HepG2 (cell line): ENCODE data around the gene DCST2. TPM values are rescaled to one million over a fixed set of nuclear protein-coding genes. Genes with fewer than 3 reads are reported as not detected.

Experiments
- EP300 ChIP-seq, 3 experiments: sonication (generic) in 1 of 3; formaldehyde crosslinking in 1 of 3; IDR thresholded peaks; 2 replicates each; pipeline versions ENCODE4 v1.5.1 to v1.6.1; 2011 to 2020; ENCODE audit warnings: low read depth in 2 of 3, low read length in 2 of 3, borderline replicate concordance in 1 of 3, improper control_type of control experiment in 1 of 3, mild to moderate bottlenecking in 1 of 3, missing genetic modification reagents in 1 of 3, moderate library complexity in 1 of 3
- HNRNPK ChIP-seq: fragments of 200-400 bp; formaldehyde crosslinking; IDR thresholded peaks from 2 replicates; pipeline ENCODE4 v1.6.1; 2018; ENCODE audit warnings: low read length, low read depth, moderate library complexity, mild to moderate bottlenecking; ENCODE audit not compliant: poor library complexity, severe bottlenecking
- HOXA7 ChIP-seq: sonication (generic); formaldehyde crosslinking; IDR thresholded peaks from 2 replicates; pipeline ENCODE4 v1.8.1; 2022; ENCODE audit warnings: mild to moderate bottlenecking, missing genetic modification reagents, moderate library complexity
- KMT2A ChIP-seq: sonication (generic); formaldehyde crosslinking; IDR thresholded peaks from 2 replicates; pipeline ENCODE4 v1.4.0; 2020; ENCODE audit warnings: missing genetic modification reagents
- NR1H2 ChIP-seq: sonication (generic); formaldehyde crosslinking; IDR thresholded peaks from 2 replicates; pipeline ENCODE4 v1.8.1; 2022; ENCODE audit warnings: low read depth, missing genetic modification reagents, borderline replicate concordance
- RAD21 ChIP-seq: fragments of 450-650 bp; formaldehyde crosslinking; IDR thresholded peaks from 2 replicates; pipeline ENCODE4 v1.5.0; 2020; ENCODE audit warnings: mild to moderate bottlenecking
- SMAD3 ChIP-seq: sonication (generic); formaldehyde crosslinking; IDR thresholded peaks from 2 replicates; pipeline ENCODE4 v1.4.0; 2020; ENCODE audit warnings: missing genetic modification reagents
- SUZ12 ChIP-seq: fragments of 150-350 bp; IDR thresholded peaks from 2 replicates; pipeline ENCODE4 v1.6.1; 2014; ENCODE audit warnings: low read depth, low read length
- ZEB1 ChIP-seq: IDR thresholded peaks from 2 replicates; pipeline ENCODE4 v1.6.1; 2012; ENCODE audit warnings: mild to moderate bottlenecking, low read depth, inconsistent platforms; ENCODE audit not compliant: insufficient replicate concordance
- ZNF556 ChIP-seq: sonication (generic); formaldehyde crosslinking; IDR thresholded peaks from 2 replicates; pipeline ENCODE4 v1.4.0; 2020; ENCODE audit warnings: mild to moderate bottlenecking, missing genetic modification reagents, borderline replicate concordance
- ZNF605 ChIP-seq: sonication (generic); formaldehyde crosslinking; IDR thresholded peaks from 2 replicates; pipeline ENCODE4 v1.8.0; 2022; ENCODE audit warnings: mild to moderate bottlenecking, missing genetic modification reagents
- ZNF660 ChIP-seq: sonication (generic); formaldehyde crosslinking; IDR thresholded peaks from 2 replicates; pipeline ENCODE4 v1.5.1; 2020; ENCODE audit warnings: mild to moderate bottlenecking, low read depth, missing genetic modification reagents, borderline replicate concordance
- ZSCAN30 ChIP-seq: sonication (generic); formaldehyde crosslinking; IDR thresholded peaks from 2 replicates; pipeline ENCODE4 v1.5.0; 2020; ENCODE audit warnings: mild to moderate bottlenecking, missing genetic modification reagents
- polyA plus RNA-seq, 8 experiments: library from polyadenylated mRNA; depleted of rRNA in 3 of 8; stranded (reverse) in 7 of 8; unstranded in 1 of 8; fragments of >200 nt; fragmentation: Illumina TruSeq in 4 of 8; extraction: Trizol in 4 of 8; gene quantifications; 2 replicates each; pipeline versions ENCODE4 v1.2.1 to v1.2.3, GENCODE V29; 2011 to 2016; ENCODE audit warnings: low read depth in 4 of 8, missing spikeins in 1 of 8, mixed read lengths in 1 of 8; ENCODE audit not compliant: insufficient read depth in 1 of 8
- total RNA-seq, 5 experiments: library from RNA; depleted of rRNA; stranded (reverse); fragments of >200 nt; fragmentation: Illumina TruSeq; extraction: Trizol; gene quantifications; 2 replicates each; pipeline ENCODE4 v1.2.3, GENCODE V29; 2016; ENCODE audit warnings: low read depth in 1 of 5
- TF ChIP-seq, protein P1 (sequence below): sonication (generic); formaldehyde crosslinking; IDR thresholded peaks from 2 replicates; pipeline ENCODE4 v1.5.0; 2020; ENCODE audit warnings: missing genetic modification reagents, mild to moderate bottlenecking, borderline replicate concordance
- TF ChIP-seq, protein P2 (sequence below): sonication (generic); formaldehyde crosslinking; IDR thresholded peaks from 2 replicates; pipeline ENCODE4 v1.8.0; 2022; ENCODE audit warnings: missing genetic modification reagents, mild to moderate bottlenecking, borderline replicate concordance
- TF ChIP-seq, protein P3 (sequence below): sonication (generic); formaldehyde crosslinking; IDR thresholded peaks from 2 replicates; pipeline ENCODE4 v1.5.0; 2020; ENCODE audit warnings: mild to moderate bottlenecking, missing genetic modification reagents, borderline replicate concordance
- TF ChIP-seq, protein P4 (sequence below): sonication (generic); formaldehyde crosslinking; conservative IDR thresholded peaks from 2 replicates; pipeline ENCODE4 v1.8.0; 2022; ENCODE audit warnings: mild to moderate bottlenecking, moderate library complexity, missing genetic modification reagents

The DCST2 gene
- total and polyA plus RNA-seq, 2 of the 13 experiments (the other 11 are each of a cell fraction or from before 2014, with no cell fraction given): 0.74 TPM; not detected in 1

DNA sequence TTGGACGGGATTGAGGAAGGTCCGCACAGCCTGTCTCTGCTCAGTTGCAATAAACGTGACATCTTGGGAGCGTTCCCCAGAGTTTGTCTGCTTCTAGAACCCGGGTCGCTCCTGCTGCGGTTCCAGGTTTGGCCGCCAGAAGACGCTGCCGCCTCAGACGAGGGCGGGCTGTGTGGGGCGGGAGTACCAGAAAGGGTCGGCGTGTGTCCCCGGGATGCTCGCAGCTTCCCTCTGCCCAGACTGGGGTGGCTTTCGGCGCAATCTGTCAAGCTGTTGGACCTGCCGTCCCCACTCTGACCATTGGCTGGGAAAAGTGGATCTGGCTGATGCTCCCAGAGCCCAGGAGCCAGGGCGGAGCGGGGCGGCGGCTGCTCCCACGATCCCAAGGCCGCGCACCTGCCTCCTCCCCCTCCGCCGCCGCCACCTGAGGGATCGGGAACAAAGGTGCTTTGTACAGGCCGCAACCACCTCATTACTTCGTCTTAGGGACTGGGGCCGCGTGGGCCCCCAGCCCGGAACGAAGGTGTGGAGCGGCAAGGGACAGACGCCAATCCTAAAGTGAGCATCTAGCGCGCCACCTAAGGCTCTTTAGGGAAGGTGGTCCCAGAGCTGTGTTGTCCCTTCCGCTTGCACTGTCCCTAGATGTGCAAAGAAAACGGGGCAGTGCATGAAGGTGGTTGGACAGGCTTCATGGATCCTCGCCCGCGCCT, 29.3 kb upstream of the DCST2 start (continued):
- peak in 1 of 2 experiments; percentile 7; a peak in 1 of 4 replicates for TF ChIP-seq EP300 (IDR thresholded peaks at IDR 0.05; ENCODE audit: low read depth in 2 of 2, low read length in 2 of 2)
- no peak for TF ChIP-seq EP300 (CRISPR knock-in tag; IDR thresholded peaks at IDR 0.05; ENCODE audit: borderline replicate concordance)
- TF ChIP-seq ZSCAN30 (CRISPR knock-in tag): no peak
- 0 out of 2 replicates have a peak, but pooled peaks have one; percentile 11 for TF ChIP-seq KMT2A (CRISPR knock-in tag)
- TF ChIP-seq ZNF556 (CRISPR knock-in tag): peak; percentile 22; the same call in 1 of the 2 replicates
- TF ChIP-seq, protein P1, sequence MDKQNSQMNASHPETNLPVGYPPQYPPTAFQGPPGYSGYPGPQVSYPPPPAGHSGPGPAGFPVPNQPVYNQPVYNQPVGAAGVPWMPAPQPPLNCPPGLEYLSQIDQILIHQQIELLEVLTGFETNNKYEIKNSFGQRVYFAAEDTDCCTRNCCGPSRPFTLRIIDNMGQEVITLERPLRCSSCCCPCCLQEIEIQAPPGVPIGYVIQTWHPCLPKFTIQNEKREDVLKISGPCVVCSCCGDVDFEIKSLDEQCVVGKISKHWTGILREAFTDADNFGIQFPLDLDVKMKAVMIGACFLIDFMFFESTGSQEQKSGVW (CRISPR knock-in tag): no peak
- TF ChIP-seq NR1H2: no peak
- no peak for TF ChIP-seq SUZ12
- TF ChIP-seq, protein P2, sequence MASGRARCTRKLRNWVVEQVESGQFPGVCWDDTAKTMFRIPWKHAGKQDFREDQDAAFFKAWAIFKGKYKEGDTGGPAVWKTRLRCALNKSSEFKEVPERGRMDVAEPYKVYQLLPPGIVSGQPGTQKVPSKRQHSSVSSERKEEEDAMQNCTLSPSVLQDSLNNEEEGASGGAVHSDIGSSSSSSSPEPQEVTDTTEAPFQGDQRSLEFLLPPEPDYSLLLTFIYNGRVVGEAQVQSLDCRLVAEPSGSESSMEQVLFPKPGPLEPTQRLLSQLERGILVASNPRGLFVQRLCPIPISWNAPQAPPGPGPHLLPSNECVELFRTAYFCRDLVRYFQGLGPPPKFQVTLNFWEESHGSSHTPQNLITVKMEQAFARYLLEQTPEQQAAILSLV (CRISPR knock-in tag): peak; percentile 58; the same call in 1 of the 2 replicates
- TF ChIP-seq, protein P3, sequence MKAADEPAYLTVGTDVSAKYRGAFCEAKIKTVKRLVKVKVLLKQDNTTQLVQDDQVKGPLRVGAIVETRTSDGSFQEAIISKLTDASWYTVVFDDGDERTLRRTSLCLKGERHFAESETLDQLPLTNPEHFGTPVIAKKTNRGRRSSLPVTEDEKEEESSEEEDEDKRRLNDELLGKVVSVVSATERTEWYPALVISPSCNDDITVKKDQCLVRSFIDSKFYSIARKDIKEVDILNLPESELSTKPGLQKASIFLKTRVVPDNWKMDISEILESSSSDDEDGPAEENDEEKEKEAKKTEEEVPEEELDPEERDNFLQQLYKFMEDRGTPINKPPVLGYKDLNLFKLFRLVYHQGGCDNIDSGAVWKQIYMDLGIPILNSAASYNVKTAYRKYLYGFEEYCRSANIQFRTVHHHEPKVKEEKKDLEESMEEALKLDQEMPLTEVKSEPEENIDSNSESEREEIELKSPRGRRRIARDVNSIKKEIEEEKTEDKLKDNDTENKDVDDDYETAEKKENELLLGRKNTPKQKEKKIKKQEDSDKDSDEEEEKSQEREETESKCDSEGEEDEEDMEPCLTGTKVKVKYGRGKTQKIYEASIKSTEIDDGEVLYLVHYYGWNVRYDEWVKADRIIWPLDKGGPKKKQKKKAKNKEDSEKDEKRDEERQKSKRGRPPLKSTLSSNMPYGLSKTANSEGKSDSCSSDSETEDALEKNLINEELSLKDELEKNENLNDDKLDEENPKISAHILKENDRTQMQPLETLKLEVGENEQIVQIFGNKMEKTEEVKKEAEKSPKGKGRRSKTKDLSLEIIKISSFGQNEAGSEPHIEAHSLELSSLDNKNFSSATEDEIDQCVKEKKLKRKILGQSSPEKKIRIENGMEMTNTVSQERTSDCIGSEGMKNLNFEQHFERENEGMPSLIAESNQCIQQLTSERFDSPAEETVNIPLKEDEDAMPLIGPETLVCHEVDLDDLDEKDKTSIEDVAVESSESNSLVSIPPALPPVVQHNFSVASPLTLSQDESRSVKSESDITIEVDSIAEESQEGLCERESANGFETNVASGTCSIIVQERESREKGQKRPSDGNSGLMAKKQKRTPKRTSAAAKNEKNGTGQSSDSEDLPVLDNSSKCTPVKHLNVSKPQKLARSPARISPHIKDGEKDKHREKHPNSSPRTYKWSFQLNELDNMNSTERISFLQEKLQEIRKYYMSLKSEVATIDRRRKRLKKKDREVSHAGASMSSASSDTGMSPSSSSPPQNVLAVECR (CRISPR knock-in tag): peak; percentile 37
- TF ChIP-seq ZEB1: peak; percentile 8
- TF ChIP-seq HNRNPK: no peak
- no peak for TF ChIP-seq SMAD3 (CRISPR knock-in tag)
- TF ChIP-seq ZNF605 (CRISPR knock-in tag): peak; percentile 2; the same call in 1 of the 2 replicates
- no peak for TF ChIP-seq HOXA7 (CRISPR knock-in tag)
- TF ChIP-seq, protein P4, sequence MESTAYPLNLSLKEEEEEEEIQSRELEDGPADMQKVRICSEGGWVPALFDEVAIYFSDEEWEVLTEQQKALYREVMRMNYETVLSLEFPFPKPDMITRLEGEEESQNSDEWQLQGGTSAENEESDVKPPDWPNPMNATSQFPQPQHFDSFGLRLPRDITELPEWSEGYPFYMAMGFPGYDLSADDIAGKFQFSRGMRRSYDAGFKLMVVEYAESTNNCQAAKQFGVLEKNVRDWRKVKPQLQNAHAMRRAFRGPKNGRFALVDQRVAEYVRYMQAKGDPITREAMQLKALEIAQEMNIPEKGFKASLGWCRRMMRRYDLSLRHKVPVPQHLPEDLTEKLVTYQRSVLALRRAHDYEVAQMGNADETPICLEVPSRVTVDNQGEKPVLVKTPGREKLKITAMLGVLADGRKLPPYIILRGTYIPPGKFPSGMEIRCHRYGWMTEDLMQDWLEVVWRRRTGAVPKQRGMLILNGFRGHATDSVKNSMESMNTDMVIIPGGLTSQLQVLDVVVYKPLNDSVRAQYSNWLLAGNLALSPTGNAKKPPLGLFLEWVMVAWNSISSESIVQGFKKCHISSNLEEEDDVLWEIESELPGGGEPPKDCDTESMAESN: 0 out of 2 replicates have a peak, but pooled peaks have one; percentile 33
- TF ChIP-seq RAD21 (CRISPR knock-in tag): peak; percentile 82
- no peak for TF ChIP-seq ZNF660 (CRISPR knock-in tag)
